D721Med (cell line): Measurements from ENCODE around the gene ACTRT3.

ENCODE experiments used
- DNase-seq: peaks from one replicate; pipeline ENCODE4 v3.0.0; 2011; ENCODE audit warnings: low spot score; ENCODE audit not compliant: insufficient read length
- FAIRE-seq: peaks from 2 replicates; lab custom pipeline; 2011; peaks lifted over from hg19 to GRCh38; lab: Jason Lieb, UNC
- CTCF ChIP-seq: IDR thresholded peaks from 2 replicates; pipeline ENCODE4 v1.5.1; 2012; ENCODE audit warnings: mild to moderate bottlenecking, control low read depth; ENCODE audit not compliant: insufficient read depth; ENCODE audit errors: missing control alignments

The ACTRT3 gene

GRCh38 chr3:169769287-169770181, at the start of gene ACTRT3:
Gene ACTRT3, minus strand, starts transcription at chr3:169769561. Its CDS starts 41 bp downstream, at chr3:169769520.
- TF ChIP-seq CTCF, result no peak
- FAIRE-seq (no peak), DNase-seq (no peak)

- FAIRE-seq (no peak), DNase-seq (no peak)
- no peak for TF ChIP-seq CTCF
Observed at GRCh38 chr3:169818316-169818715, 49.0 kb upstream of the ACTRT3 start.

GRCh38 chr3:169815590-169816150, 46.3 kb upstream of the ACTRT3 start:
- no peak for TF ChIP-seq CTCF
- FAIRE-seq (no peak), DNase-seq (no peak)

GRCh38 chr3:169813757-169814517, 44.6 kb upstream of the ACTRT3 start:
- no peak for TF ChIP-seq CTCF
- no peak for DNase-seq
- no peak for FAIRE-seq

GRCh38 chr3:169813278-169813677, 43.9 kb upstream of the ACTRT3 start:
- DNase-seq, result no peak
- no peak for TF ChIP-seq CTCF
- FAIRE-seq, result no peak

GRCh38 chr3:169812332-169813235, 43.2 kb upstream of the ACTRT3 start, which contains the start of the genes LRRC34 and LRRIQ4:
Gene LRRC34, minus strand, starts transcription at chr3:169812904. Its CDS starts 356 bp downstream, at chr3:169812548.
Gene LRRIQ4, plus strand, starts transcription at chr3:169812870. Its CDS starts 9,052 bp downstream, at chr3:169821922.
- FAIRE-seq (peak; percentile 89), DNase-seq (no peak)
- no peak for TF ChIP-seq CTCF
